HG03432 (cell line): Measurements from ENCODE around the gene SELENON.

Source experiments
- ATAC-seq: cut with Tn5 transposase; IDR thresholded peaks from one replicate; pipeline ENCODE4 v1.9.1; 2021; ENCODE audit warnings: mild to moderate bottlenecking, moderate library complexity; ENCODE audit not compliant: unreplicated experiment

The SELENON gene

GRCh38 chr1:25790472-25790871 is 9.5 kb upstream of the SELENON start:
- ATAC-seq, result no peak

DNA sequence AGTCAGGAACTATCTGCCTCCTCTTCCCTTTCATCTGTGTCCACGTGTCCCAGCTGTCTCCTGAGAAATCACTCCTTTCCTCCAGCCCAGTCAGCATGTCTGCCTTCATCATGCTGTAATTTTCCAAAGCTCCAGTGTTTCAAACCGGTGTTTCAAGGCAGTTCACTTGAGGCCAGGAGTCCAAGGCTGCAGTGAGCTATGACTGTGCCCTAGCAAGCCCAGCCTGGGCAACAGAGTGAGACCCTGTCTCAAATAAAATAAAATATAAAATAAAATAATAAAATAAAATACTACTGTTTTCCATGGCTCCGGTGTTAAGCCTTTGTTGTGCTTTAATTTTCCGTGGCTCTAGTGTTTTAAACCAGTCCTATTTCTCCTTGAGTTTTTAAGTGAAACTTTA is 7.9 kb upstream of the SELENON start:
- no peak for ATAC-seq

DNA sequence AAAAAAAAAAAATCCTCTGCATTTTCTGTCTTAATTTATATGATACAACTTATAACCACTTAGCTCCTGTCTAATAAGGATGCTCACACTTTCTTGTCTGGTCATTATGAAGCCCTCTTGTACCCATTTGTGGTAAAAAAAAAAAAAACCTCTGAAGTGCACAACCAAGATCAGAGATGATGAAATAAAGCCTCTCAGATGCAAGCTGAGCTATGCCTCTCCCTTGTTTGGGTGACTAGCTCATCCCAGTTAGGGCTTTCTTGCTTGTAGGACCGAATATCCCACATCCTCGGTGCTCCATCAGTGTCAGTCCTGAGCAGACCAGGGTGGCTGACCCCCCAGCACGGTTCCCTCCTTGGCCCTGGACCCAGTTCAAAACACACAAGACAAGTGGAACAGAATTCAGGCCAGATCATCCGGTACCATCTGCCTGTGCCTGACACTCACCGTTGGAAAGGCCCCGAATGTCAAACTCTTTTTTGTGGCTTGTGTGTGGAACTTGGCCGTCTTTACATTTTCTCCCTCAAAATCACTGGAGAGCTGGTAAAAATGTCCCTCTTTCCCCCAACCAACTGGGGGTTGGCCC is 6.3 kb upstream of the SELENON start:
- no peak for ATAC-seq

DNA sequence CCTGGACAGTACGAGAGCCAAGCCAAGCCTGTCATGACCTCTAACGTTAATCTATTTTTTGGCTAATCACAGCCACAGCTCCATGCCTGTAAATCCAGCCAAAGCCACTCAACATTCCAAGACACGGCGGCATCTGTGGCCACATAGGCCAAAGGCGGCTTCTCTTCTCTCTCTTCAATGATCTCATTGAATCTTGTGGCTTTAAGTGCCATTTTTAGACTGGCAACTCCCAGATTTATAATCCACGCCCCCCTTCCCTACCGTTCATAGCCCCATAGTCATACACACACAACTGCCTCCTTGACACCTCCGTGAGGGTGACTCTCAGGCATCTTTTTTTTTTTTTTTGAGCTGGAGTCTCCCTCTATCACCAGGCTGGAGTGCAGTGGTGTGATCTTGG is 5.7 kb upstream of the SELENON start:
- ATAC-seq, result no peak

GRCh38 chr1:25795211-25795610 is 4.8 kb upstream of the SELENON start:
- ATAC-seq, result no peak

- no peak for ATAC-seq
Measured at GRCh38 chr1:25795946-25796810, 3.8 kb upstream of the SELENON start.

DNA sequence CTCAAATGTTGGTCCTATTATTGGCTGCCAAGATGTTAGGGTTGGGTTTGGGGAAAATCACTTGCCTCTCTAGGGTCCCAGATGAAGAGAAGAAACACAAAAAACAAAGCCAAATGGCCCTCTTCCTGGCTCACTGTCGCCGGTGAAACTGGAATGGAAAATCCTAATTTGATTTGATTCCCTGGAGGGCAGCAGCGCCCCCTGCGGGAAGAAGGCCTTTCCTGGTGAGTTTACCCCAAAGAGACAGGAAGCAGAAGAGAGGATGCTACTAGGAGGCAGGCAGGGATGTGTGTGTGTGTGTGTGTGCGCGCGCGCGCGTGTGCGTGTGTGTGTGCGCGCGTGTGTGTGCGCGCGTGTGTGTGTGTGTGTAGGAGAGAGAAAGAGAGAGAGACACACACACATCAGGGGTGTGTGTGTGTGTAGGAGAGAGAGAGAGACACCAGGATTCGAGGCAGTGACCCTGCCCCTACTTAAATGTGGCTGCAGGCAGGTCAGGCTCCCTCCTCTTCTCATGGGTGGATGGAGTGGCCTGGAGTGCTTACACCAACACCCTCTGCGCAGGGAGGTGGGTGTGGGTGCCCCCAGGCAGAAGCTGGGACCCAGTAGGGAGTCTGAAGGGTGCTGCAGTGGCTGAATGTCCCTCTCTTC is 3.1 kb upstream of the SELENON start:
- ATAC-seq, result no peak

GRCh38 chr1:25797939-25798338 is 2.1 kb upstream of the SELENON start:
- ATAC-seq, result no peak

- no peak for ATAC-seq
Measured at GRCh38 chr1:25798666-25799351, 1.2 kb upstream of the SELENON start.

DNA sequence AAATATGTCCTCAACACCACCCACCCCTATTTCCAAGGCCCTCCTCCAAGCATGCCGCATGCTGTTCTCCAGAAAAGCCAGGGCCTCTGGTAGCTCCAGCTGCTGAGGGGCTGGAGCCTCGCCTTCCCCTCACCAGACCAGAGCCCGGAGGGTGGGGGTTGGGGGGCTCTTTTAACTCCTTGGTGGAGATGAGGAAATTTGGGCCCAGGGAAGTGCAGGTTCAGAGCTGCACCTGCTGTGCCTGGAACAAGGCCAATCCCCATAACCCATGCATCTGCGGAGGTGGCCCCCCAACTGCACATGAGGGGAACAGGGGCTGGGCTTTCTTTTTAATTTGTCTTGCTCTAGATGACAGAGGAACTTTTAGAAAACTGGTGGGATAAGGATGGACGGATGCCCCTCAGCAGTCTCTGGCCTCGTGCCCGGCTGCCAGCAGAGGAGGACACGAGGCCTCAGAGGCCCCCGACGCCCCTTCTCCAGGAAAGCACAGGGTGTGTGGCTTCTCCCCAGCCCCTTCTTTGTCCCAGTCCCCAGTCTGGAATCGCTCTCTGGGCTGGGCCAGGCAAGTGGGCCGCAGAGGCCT is 550 bp upstream of the SELENON start:
- no peak for ATAC-seq

GRCh38 chr1:25800703-25801377 is 847 bp downstream of the SELENON start:
- no peak for ATAC-seq

DNA sequence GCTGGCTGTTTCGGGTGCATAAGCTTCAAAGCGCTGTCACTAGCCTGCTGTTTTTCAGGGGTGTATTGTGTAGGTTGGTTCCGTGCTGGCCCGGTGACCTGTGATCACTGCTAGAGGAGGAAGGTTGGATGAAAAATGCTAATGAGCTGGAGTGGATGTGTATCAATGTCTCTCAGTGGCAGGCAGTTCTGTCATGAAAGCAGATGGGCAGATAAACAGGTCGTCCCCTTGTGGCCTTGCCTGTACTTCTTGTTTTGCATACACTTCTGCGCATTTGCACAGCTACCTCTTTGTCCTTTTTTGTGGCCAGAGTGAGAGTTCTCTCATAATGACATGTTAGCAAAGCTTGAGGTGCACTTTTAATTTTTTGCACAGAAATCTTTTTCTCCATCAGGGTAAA is 2.9 kb downstream of the SELENON start:
- no peak for ATAC-seq

GRCh38 chr1:25803368-25803767 is 3.4 kb downstream of the SELENON start:
- no peak for ATAC-seq

DNA sequence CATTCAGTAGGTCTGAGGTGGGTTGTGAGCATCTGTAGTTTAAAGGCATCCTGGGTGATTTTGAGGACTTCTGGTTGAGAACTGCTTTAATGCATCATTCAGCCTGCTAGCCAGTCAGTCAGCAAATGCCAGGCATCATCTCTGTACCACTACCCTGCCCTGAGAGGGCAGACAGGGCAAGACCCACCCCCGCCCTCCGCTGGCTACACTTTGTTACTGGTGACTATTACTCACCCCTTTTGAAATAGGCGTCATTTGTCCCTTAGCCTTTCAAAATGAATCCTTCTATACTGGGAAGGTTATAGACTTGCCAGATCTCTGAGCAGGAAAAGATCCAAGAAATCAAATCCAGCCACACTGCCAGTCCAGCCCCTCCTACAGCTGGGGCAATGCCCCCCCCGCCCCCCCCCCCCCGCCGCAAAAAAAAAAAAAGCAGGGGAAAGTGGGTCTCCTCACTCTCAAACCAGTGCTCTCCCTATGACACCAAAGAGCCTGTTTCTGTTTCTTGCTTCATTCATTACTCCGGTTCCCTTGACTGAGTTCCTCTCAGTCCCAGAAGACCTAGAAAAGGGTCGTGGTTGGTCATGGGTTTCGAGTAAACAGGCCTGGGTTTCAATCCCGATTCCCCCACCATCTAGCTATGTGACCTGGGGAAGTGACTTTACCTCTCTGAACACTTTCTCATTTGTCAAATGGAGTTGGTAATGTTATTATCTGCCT is 4.4 kb downstream of the SELENON start:
- ATAC-seq, result no peak

DNA sequence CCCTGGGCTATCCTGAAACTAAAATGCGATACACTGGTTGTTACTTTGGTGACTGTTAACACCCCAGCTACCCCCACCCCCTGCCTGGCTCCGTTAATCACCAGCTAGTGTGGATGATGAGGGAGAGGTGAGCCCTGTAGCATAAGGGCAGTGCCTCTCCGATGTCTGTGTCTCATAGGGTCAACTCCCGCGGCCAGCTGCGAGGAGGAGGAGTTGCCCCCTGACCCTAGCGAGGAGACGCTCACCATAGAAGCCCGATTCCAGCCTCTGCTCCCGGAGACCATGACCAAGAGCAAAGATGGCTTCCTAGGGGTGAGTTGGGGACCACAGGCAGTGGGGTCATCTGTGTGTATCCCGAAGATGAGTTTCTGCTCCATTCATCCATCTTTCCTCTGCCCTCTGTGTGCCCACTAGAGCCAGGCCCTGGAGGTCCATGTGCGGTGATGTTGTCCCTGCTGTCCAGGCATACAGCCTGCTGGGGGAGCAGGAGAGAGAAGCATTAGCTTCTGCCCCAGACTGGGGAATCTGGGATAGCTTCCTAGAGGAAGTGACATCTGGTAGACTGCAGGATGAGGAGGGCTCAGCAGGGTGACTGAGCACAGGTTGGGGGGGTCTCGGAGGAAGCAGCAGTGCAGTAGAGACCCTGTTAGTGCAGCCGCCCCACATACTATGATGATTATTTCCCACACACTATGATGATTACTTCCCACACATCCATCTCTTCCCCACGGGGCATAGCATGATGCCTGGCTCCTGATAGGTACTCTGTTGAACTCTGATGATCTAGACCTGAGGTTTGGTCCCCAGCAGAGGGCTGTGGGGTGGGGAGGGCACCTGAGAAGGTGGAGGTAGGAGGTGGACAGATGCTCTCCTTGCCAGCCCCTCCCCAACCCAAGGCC is 5.2 kb downstream of the SELENON start:
- ATAC-seq, result no peak

GRCh38 chr1:25805863-25806225 is 5.9 kb downstream of the SELENON start:
- no peak for ATAC-seq

DNA sequence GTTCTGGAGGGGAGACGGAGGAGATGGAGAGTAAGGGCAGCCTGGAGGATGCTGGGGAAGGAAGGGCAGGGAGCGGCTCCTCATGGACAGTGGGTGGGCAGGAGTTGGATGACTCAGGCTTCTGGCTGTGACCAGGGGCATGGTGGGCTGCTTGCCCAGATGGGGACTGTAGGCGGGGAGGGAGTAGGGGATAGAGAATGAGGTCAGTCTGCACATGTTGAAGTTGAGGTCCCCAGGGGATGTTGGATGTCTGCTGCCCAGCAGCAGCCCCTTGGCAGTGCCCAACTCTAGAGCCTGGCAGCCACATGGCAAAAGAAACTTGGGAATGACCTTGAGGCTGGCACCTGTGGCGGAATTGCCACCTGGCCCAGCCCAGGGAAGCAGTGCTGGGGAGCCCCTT is 6.4 kb downstream of the SELENON start:
- no peak for ATAC-seq

DNA sequence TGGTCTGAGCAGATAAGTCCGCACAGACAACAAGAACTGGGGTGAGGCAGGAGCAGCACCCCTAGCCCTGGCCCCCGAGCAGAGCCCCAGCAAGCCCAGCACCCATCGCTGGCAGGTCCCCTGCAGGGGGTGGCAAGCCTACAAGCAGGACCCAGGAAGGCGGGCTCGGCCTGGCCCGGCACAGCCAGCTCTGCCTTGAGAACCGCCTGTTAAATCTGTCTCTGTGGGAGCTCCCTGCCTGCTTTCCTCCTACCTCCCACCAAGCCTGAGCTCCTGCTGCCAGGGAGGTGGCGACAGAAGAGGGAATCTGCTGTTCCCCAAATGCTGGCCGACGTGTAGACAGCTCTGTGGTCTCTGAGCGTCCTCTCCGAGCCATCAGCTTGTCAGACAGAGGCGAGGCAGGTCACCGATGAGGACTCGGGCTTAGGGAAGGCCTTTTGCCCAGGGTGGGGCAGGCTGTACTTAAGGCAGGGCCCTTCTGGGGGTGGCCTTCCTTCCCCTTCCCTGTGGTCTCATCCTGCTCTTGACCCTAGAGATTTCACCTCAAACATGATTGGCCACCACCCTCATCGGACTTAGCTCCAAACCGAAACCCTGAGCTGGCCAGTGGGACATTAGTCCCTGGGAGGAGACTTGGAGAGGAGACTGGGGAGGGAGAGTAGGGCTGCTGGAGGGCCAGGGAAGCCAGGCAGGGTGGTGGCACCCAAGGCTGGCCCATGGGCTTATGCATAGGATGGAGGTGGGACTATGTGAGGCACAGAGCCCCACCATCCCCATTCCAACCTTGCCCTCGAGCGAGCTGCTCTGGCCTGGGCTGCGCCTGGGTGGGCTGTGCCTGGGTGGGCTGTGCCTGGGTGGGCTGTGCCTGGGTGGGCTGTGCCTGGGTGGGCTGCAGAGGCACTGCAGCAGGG is 7.7 kb downstream of the SELENON start:
- no peak for ATAC-seq
